NOMO-1 treated with DMSO at 0.1 percent for 48 hours (cell line): ENCODE measurements around the gene GPX7.

ENCODE experiments used
- DNase-seq: peaks from one replicate; lab custom pipeline; 2025; ENCODE audit not compliant: unreplicated experiment; lab: John Stamatoyannopoulos, UW

GPX7 gene

DNA sequence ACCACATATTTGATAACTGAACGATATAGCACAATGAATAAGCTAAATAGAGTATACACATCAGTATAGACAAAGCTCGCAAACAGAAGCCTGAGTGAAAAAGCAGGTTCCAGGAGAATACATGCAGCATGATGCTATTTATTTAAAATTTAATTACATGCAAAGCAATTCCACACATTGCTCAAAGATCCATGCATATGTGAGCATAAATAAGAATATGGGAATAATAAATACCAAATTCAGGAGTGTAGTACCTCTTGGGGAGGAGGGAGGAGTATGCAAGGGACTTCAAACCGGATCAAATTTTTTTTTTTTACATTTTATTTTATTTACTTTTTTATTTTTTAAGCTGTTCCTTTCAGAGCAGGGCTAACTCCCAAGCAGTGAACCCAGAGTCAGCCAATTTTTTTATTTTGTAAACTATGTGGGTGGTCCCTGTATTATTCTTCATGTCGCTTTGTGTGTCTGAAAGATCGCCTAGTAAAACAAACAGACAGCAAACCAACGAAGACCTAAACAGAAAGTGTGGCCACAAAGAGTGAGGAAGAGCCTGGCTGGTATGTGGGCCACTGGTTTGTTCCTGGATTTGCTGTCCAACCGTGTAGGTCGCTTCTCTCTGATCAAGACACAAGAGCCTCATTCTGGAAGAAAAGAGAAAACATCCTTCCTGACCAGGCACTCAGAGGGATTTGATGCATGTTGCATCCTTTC, 26.6 kb downstream of the GPX7 start:
- no peak for DNase-seq

- DNase-seq, result no peak
Observed at GRCh38 chr1:52629325-52629643, 27.1 kb downstream of the GPX7 start.

DNA sequence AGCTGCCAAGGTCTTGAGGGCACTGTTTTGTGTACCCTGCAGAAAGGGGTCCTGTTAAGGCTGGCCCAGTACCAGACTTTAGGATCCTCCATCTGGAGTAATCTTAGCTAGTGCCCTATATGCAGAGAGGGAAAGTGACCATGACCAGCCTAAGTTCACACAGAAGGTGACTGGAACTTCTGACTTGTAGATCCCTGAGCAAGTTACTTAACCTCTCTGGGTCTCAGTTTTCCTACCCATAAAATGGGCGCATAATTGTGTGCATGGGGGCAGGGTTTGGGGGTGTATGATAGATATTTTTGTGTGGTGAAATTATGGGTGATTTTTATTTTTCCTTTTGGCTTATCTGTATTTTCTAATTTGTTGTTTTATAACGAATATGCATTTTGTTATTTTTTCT, 27.5 kb downstream of the GPX7 start:
- no peak for DNase-seq

- DNase-seq, result peak; percentile 70
Observed at GRCh38 chr1:52631759-52632331, 29.7 kb downstream of the GPX7 start.

DNA sequence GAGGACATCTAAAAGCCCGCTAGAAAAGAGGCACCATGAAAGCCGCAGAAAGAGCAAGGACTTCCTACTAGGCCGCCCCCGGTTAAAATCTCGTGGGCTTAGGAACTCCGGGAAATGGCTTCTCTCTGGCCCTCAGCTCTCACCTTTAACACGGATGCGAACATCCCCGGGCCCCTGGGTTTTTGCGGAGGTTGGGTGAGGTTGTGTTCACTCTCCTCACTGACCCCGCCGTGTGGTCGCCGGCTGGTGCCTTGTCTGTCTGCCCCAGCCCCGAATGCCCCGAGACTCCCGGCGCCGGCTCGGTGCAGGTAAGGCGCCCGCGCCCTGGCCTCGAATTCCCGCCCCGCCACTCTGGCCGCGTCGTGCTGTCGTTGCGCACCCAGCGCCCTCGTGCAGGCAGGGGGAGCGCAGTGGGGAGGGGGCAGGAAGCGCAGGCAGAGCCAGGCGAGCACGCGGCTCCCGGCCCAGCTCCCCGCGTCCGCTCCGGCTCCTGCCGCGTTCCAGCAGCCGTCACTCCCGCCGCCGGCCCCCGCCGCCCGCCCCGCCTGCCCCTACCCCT, 30.6 kb downstream of the GPX7 start, which contains the start of gene SHISAL2A:
Gene SHISAL2A (plus strand): TSS at position 437 of the 559 bp plus-strand sequence. CDS start 326 bp downstream, outside the sequence.
- peak; percentile 18 for DNase-seq

GRCh38 chr1:52633291-52633754, 31.2 kb downstream of the GPX7 start:
- no peak for DNase-seq

DNA sequence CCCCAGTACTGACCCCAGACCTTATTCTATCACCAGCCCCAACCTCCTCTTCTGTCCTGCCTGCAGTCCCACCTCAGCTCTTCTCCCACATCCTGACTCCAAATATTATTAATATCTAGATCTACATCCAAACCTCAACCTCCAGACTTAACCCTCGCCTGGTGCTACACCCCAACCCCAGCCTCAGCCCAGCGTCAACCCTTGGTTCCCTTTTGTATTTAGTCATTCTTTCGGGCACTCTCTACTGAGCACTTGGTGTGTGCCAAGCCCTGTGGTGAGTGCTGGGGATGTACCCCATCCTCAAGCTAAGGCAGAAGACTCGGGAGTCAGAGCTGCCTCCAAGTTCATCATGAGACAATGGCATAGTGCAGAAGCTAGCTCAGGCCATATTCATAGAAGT, 31.9 kb downstream of the GPX7 start:
- DNase-seq, result no peak

GRCh38 chr1:52635321-52636089, 33.3 kb downstream of the GPX7 start:
- DNase-seq, result no peak

GRCh38 chr1:52636721-52637695, 34.8 kb downstream of the GPX7 start:
- peak; percentile 97 for DNase-seq

GRCh38 chr1:52637946-52638345, 35.8 kb downstream of the GPX7 start:
- no peak for DNase-seq

DNA sequence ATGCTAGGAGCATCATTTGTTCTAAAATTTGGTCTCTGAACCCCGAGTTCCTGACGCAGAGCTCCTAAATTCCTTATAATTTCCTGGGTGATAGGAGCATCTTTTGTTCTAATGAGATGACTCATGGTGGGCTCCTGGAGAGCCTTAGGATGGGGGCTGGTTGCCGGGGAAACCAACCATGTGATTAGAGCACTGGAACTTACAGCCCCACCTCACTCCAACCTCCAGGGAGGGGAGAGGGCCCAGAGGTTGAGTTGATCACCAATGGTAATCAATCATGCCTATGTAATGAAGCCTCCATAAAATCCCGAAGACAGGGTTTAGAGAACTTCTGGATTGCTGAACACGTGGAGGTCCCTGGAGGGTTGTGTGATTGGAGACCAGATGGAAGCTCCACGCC, 38.5 kb downstream of the GPX7 start:
- no peak for DNase-seq

DNA sequence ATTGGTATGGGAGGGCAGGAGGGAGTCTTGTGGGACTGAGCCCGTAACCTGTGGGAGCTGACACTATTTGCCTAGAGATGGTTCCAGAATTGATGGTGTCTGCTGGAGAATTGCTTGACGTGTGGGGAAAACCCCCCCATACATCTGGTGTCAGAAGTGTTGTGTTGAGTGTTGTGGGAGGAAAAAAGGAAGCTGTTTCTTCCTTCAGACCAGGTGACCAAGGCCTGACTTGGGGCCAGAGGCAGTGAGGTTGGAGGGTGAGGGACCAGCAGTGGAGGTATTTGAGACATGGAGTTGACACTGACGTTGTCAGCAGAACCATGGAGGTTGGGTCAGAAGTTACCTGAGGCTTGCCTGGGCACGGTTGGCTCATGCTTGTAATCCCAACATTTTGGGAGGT, 39.1 kb downstream of the GPX7 start:
- no peak for DNase-seq

DNA sequence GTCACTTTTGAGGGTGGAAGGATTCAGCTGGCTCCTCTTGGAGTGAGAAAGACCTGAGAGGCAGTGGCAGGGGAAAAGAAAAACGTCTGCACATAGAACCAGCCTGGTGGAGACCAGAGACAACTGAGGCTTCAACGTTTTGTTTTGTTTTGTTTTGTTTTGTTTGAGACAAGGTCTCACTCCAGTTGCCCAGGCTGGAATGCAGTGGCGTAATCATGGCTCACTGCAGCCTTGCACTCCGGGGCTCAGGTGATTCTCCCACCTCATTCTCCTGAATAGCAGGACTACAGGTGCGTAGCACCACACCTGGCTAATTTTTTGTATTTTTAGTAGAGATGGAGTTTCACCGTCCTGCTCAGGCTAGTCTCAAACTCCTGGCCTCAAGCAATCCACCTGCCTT, 43.1 kb downstream of the GPX7 start:
- DNase-seq, result no peak

GRCh38 chr1:52651904-52652303, 49.7 kb downstream of the GPX7 start:
- no peak for DNase-seq

DNA sequence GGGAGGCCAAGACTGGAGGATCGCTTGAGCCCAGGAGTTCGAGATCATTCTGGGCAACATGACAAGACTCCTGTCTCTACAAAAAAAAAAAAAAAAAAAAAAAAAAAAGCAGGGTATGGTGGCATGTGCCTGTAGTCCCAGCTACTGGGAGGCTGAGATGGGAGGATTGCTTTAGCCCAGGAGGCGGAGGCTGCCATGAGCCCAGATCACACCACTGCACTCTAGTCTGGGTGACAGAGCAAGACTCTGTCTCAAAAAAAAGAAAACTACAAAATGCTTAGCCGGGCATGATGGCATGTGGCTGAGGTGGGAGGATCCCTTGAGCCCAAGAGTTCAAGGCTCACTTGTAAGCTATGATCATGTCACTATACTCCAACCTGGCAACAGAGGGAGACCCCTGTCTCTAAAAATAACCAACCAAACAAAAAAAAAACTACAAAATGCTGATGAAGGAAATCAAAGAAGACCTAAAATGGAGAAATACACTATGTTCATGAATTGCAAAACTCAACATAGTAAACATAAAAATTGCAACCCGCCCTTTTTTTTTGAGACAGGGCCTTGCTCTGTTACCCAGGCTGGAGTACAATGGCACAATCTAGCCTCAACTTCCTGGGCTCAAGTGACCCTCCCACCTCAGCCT, 51.2 kb downstream of the GPX7 start:
- no peak for DNase-seq

- no peak for DNase-seq
Observed at GRCh38 chr1:52654063-52654462, 51.9 kb downstream of the GPX7 start.

DNA sequence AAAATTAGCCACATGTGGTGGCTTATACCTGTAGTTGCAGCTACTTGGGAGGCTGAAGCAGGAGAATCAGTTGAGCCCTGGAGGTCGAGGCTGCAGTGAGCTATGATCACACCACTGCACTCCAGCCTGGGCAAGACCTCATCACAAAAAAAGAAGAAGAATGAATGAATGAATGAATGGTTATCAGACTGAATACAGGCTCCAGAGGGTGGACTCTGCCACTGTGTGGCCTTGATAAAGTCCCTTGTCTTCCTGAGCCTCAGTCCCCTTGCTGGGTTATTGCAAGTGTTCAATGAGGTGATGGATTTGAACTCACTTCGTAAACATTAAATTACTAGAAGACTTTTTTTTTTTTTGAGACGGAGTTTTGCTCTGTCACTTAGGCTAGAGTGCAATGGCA, 55.5 kb downstream of the GPX7 start:
- DNase-seq, result no peak
